Coronary artery (tissue), 2 donors: ENCODE results near the gene PML.
"Not testable (repeated sequence)": the region's sequence is repeated elsewhere in the genome, so short reads cannot be mapped to it uniquely, and the experiment has no call there.

Experiments
- DNase-seq: peaks from one replicate; pipeline ENCODE4 v3.0.0-alpha.2; 2017; ENCODE audit warnings: low spot score
- H3K27ac ChIP-seq, 2 donors: fragments of 200-600 bp; sonication (generic); one replicate each; pipeline ENCODE4 v1.5.1; 2016 to 2019
- H3K4me3 ChIP-seq: fragments of 200-600 bp; sonication (generic); 2 replicates; pipeline ENCODE4 v1.5.1; 2016; ENCODE audit warnings: mild to moderate bottlenecking, moderate library complexity
- TF ChIP-seq, protein P1 (sequence below): fragments of 200-600 bp; sonication (generic); IDR thresholded peaks from one replicate; pipeline ENCODE4 v1.5.1; 2019; ENCODE audit warnings: antibody characterized with exemption

Gene PML

DNA sequence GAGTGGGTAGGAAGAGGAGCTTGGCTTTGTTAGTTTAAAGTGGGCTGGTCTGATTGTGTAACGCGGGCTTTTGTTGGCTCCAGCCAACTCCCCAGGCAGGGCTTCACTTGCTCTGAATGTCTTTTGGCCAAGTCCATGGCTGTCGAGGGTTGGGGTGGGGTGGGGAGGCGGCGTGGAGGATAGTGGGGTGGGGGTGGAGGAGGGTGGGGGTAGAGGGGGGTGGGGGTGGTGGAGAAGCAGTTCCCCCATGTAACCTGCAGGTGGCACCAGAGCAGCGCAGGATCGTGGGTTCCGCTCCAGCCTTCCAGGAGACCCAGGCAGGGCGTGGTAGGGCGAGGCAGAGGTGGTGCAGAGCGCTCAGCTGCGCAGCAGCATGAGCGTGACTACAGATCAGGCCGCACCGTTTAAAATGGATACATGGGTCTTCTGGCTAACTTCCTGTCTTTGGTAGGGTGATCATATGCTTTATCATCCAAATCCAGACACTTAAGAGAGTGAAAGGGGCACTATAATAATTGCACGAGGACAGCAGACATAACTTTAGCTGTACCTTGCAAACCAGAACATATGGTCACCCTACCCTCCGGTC lies 59.5 kb downstream of the PML start:
- peak; percentile 86 for DNase-seq
- Histone ChIP-seq H3K27ac (peak overlapping the region; percentile 35 to 94), H3K4me3 (peak overlapping the region; percentile 34)
- TF ChIP-seq, protein P1, sequence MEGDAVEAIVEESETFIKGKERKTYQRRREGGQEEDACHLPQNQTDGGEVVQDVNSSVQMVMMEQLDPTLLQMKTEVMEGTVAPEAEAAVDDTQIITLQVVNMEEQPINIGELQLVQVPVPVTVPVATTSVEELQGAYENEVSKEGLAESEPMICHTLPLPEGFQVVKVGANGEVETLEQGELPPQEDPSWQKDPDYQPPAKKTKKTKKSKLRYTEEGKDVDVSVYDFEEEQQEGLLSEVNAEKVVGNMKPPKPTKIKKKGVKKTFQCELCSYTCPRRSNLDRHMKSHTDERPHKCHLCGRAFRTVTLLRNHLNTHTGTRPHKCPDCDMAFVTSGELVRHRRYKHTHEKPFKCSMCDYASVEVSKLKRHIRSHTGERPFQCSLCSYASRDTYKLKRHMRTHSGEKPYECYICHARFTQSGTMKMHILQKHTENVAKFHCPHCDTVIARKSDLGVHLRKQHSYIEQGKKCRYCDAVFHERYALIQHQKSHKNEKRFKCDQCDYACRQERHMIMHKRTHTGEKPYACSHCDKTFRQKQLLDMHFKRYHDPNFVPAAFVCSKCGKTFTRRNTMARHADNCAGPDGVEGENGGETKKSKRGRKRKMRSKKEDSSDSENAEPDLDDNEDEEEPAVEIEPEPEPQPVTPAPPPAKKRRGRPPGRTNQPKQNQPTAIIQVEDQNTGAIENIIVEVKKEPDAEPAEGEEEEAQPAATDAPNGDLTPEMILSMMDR: peak; percentile 77

DNA sequence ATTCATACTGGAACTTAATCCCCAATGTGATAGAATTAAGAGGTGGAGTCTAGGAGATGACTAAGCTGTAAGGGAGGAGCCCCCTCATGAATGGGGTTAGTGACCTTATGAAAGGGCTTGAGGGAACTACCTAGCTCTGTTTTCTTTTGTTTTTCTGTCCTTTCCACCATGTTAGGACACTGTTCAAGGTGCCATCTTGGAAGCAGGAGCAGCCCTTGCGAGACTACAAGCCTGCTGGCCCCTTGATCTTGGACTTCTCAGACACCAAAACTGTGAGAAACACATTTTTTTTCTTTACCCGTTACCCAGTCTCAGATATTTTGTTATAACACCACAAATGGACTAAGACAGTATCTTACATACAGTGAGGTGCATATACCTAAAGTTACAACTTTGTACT lies 61.3 kb downstream of the PML start:
- peak; percentile 12 for DNase-seq
- no peak overlapping the region for H3K27ac ChIP-seq
- TF ChIP-seq, protein P1: no peak

DNA sequence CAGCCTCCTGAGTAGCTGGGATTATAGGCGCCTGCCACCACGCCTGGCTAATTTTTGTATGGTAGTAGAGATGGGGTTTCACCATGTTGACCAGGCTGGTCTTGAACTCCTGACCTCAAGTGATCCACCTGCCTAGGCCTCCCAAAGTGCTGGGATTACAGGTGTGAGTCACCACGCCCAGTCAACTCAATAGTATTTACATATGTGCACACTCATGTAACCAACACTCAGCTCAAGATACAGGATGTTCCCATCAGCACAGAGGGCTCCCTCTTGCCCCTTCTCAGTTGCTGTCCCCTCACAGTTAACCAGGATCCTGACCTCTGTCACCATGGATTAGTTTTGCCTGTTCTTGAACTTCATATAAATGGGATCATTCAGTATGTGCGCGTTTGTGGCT lies 61.8 kb downstream of the PML start:
- peak; percentile 8 for DNase-seq
- H3K27ac ChIP-seq, H3K4me3 ChIP-seq: not testable (repeated sequence)

More for the DNA sequence above, 61.3 kb downstream of the PML start:
- no peak overlapping the region for H3K4me3 ChIP-seq

DNA sequence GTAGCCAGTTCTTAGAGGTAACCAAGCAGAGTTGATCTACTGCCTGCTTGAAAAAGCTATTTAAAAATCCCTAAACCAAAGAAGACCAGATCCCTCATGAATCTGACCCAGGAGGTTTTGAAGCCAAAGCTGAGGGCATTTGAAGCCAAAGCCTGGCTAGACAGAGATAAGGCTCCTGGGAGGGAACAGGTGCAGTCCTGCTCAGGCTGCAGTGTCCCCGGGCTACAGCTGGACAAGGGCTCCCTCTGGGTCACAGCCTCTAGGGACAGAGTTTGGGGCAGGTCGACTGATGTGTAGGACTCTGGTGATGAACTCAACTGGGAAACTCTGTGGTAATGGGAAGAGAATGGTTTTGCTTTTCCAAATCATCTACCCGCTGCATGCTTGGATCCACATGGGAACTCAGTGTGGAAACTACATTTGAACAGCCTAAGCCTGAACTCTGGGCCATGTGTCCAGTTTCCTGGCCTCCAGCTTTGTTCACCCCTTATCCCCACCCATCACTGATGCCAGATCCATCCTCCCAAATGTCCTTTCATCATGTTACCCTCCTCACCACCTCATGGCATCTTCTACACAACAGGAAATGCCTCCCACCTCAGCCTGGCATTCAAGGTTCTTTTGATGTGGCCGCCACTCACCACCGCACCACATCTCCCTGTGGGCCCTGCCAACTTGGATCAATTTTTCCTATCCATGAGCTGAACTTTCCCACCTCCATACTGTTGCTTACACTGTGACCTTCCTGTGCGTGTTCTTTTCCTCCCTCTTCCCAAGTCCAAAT lies 64.7 kb downstream of the PML start:
- H3K27ac ChIP-seq, H3K4me3 ChIP-seq: not testable (repeated sequence)
- peak; percentile 31 for DNase-seq

DNA sequence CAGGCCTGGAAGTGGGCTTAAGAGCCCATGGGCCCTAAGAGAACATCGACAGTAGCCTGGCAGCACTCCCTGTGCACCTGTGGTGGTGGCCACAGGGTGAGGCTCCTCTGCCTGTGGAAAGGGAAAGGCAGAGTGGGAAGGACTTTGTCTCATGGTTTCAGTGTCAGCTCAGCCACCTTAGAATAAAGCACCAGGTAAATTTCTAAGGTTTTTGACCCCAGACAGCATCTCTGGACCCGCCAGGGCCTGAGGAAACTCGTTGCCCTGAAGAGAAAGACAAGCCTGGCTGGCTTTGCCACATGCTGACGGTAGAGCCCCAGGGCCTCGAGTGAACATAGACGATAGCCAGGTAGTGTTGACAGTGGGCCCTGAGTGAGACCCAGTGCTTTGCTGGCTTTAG lies 65.7 kb downstream of the PML start:
- TF ChIP-seq, protein P1: no peak
- no peak overlapping the region for H3K4me3 ChIP-seq
- peak; percentile 50 for DNase-seq
- H3K27ac ChIP-seq: no peak overlapping the region

DNA sequence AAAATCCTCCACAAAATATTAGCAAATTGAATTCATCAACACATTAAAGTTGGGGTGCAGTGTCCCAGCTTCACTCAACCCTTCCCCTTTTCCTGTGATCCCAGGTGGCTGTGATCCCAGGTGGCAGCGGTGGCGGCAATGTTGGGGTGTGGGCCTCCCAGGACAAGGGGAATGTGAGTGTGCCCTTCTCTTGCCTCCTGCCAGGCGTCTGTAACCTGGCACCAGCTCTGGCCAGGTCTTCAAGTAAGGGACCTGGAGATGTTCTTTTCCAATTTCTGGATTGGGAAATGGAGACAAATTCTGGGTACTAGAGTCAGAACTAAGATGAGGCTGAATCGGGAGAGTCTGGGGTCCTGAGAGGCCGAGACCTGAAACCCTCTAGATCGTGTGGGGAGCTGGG lies 67.7 kb downstream of the PML start:
- no peak overlapping the region for H3K27ac ChIP-seq
- no peak overlapping the region for H3K4me3 ChIP-seq
- TF ChIP-seq, protein P1: no peak
- DNase-seq: no peak

DNA sequence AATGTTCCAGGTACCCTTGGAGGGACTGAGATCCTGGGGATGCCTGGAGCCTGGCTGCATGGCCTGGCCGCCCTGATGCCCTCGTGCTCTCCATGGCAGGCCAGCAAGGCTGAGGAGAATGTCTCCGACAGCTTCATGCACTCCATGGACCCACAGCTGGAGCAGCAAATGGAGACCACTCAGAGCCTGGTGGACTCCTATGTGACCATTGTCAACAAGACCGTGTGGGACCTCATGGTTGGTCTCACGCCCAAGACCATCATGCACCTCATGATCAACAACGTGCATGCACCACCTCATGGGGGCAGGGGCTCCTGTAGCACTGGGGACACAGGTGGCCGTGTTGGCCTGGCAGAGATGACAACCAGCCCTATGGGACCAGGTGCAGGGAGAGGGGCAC lies 68.2 kb downstream of the PML start:
- peak; percentile 66 for DNase-seq
- TF ChIP-seq, protein P1: no peak
- no peak overlapping the region for H3K27ac ChIP-seq

DNA sequence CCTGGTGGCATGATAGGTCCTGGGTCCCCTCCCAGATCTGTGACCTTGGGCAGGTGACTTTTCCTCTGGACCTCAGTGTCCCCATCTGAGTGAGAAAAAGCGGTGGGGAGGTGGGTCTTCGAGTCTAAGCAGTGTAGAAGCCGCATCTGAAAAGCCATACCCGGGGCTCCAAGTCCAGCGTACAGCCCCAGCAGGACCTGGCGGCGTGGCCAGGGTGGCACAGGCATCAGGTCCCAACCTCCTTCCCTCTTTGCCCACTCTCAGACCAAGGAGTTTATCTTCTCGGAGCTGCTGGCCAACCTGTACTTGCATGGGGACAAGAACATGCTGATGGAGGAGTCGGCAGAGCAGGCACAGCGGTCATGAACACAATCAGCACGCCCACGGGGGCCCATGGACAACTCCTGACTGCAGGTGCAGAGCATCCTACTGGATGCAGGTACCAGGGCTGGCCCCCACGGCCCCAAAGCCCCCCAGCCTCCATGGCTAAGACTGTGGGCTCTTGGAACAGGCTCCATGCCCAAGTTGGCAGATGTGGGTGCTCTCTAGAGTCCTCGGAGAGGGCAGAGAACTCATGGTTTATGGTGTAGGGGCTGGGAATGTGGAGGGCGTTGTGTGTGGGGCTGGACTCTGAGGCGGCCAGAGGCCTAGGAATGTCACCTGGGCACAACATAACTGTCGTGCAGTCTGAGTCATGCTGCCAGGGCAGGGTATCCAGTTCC lies 69.1 kb downstream of the PML start:
- DNase-seq, H3K4me3 ChIP-seq, H3K27ac ChIP-seq: not testable (repeated sequence)

More for the DNA sequence above, 68.2 kb downstream of the PML start:
- H3K4me3 ChIP-seq: no peak overlapping the region

DNA sequence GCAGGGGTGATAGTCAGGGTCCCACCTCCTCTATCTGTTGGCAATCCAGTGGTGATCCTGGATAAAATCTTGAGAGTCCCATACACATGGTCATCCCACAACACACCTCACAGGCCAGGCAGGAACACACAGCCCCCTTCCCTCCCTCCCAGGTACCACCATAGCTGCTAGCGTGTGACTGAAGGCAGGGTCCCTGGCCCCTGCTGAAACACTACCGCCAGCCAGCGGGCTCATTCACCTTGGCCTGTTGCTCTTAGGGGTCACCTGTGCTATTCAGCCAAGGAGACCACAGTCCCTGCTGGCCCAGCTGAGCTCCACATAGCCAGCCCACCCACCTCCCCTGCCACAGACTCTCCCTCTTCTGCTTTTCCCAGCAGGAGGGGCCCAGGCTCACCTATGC lies 69.7 kb downstream of the PML start:
- H3K27ac ChIP-seq: not testable (repeated sequence)

DNA sequence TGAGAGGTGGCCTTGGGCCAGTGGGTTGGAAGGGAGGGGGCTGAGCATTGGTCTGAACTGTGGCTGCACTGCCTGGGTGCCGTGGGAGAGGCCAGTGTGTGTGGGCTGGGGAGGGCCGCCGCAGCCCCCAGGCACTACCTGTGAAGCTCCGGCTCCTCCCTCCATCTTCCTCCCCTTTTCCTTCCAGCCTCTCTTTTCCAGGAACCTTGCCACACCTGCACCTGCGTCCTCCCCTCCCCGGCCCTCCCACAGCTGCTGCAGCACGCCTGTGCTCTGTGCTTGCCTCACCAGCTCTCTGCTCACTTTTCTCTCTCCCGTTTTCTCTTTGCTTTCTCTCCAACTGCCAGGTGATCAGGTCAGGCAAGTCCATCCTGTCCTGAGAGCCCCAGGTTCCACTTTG lies 70.3 kb downstream of the PML start:
- H3K4me3 ChIP-seq, H3K27ac ChIP-seq: not testable (repeated sequence)
- peak; percentile 24 for DNase-seq

More for the DNA sequence above, 69.7 kb downstream of the PML start:
- DNase-seq, H3K4me3 ChIP-seq: not testable (repeated sequence)

DNA sequence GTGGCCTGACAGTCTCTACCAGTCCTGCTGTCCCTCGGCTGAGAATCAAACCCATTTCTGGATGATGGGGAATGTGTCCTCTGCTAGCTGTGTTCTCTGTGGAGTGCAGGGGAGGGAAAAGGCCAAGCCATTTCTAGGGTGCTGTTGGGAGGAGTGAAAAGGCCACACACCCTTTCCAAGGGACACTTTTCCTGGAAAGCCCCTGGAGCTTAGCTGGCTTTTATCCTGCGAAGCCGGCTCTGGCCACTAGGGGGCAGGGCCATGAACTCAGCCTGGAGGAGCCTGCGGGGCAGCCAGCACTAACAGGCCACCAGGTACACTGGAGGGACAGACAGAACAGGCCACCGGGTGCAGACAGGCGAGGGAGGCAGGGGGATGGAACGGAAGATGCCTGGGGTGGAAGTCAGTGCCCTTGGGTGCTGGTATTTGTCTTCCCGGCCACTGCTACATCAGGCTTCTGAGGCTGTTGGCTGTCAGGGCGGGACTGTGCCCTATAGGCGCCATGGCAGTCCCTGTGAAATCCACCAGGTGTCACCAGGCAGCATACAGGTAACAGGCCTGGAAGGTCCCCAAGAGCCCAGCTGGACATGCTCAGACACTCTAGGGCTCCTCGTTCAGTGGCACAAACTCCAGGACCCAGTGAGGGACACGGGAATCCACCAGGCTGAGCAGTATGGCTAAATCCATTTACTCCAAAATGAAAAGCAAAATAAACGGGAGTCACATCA lies 71.3 kb downstream of the PML start:
- DNase-seq, H3K27ac ChIP-seq, H3K4me3 ChIP-seq: not testable (repeated sequence)

DNA sequence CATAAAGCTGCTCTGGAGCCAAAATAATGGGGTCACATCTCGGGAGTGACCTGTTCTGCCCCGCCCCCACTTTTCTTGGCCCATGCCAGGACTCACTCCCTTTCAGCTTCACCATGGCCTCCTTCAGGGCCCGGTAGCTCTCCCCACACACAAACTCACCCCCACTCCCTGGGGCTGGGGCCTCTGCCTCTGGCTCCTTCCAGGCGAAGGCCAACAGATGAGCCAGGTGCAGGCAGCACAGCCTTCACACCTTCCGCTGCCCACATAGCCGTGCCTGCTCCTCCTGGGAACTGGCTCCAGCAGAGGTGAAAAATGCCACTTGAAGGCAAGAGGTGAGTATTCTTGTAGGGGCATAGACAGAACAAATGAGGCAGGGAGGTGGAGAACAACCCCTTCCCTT lies 77.1 kb downstream of the PML start:
- DNase-seq, H3K4me3 ChIP-seq, H3K27ac ChIP-seq: not testable (repeated sequence)
